ENCODE data around the gene CDYL2. TPM values are rescaled to one million over a fixed set of nuclear protein-coding genes. Genes with fewer than 3 reads are reported as not detected.

The CDYL2 gene
- total RNA-seq, 1 experiment from 2014 or later = 8.2 TPM

DNA sequence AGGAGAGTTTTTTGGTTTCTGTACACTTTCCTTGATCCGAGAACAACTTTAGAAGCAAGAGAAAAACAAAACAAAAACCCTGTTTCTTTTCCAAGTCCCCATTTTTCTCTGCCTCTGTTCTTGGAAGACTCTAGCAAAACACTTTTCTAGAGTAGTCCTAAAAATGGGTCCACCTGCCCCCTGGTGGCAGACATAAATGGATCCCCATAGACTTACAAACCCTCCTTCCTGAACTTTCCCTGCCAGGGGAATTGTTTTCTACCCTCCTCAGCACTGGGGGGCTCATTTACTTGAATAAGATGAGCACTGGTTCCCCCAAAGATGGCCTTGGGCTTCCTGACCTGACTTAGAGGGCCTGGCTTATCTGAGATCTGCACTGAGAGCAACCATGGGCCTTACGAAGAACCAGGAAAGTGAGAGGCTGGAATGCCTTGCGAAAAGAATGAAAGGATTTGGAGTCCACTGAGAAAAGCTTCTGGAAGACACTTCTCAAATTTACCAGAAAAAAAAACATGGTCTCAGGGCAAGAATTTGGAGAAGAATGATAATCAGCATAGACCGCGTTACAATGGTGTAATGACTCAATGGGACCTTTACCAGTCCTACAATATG is 48.0 kb upstream of the CDYL2 start:
- DNase-seq (ENCODE audit: low spot score) (peak; percentile 68), ATAC-seq (peak; percentile 74)
- no peaks in the 10 kb centered on the region for H3K9me3 Mint-ChIP-seq
- no peaks in the 10 kb centered on the region for H3K27me3 Mint-ChIP-seq (ENCODE audit: low read depth)
- no peak overlapping the region for H3K4me3 Mint-ChIP-seq
- H3K4me1 Mint-ChIP-seq = no peaks in the 10 kb centered on the region
- H3K36me3 Mint-ChIP-seq = no peaks in the 10 kb centered on the region
- H3K27ac Mint-ChIP-seq = no peak overlapping the region
- TF ChIP-seq EMX1 (CRISPR knock-in tag; IDR thresholded peaks at IDR 0.05) (no peak), CBFB (CRISPR knock-in tag; IDR thresholded peaks at IDR 0.05; ENCODE audit: low read depth) (no peak), ATF2 (CRISPR knock-in tag; IDR thresholded peaks at IDR 0.05; ENCODE audit: borderline replicate concordance, low read depth) (no peak)
- TF ChIP-seq, protein P1, sequence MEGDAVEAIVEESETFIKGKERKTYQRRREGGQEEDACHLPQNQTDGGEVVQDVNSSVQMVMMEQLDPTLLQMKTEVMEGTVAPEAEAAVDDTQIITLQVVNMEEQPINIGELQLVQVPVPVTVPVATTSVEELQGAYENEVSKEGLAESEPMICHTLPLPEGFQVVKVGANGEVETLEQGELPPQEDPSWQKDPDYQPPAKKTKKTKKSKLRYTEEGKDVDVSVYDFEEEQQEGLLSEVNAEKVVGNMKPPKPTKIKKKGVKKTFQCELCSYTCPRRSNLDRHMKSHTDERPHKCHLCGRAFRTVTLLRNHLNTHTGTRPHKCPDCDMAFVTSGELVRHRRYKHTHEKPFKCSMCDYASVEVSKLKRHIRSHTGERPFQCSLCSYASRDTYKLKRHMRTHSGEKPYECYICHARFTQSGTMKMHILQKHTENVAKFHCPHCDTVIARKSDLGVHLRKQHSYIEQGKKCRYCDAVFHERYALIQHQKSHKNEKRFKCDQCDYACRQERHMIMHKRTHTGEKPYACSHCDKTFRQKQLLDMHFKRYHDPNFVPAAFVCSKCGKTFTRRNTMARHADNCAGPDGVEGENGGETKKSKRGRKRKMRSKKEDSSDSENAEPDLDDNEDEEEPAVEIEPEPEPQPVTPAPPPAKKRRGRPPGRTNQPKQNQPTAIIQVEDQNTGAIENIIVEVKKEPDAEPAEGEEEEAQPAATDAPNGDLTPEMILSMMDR (IDR thresholded peaks at IDR 0.05) = peak; percentile 61; the same call in 1 of the 2 replicates
- TF ChIP-seq, protein P2, sequence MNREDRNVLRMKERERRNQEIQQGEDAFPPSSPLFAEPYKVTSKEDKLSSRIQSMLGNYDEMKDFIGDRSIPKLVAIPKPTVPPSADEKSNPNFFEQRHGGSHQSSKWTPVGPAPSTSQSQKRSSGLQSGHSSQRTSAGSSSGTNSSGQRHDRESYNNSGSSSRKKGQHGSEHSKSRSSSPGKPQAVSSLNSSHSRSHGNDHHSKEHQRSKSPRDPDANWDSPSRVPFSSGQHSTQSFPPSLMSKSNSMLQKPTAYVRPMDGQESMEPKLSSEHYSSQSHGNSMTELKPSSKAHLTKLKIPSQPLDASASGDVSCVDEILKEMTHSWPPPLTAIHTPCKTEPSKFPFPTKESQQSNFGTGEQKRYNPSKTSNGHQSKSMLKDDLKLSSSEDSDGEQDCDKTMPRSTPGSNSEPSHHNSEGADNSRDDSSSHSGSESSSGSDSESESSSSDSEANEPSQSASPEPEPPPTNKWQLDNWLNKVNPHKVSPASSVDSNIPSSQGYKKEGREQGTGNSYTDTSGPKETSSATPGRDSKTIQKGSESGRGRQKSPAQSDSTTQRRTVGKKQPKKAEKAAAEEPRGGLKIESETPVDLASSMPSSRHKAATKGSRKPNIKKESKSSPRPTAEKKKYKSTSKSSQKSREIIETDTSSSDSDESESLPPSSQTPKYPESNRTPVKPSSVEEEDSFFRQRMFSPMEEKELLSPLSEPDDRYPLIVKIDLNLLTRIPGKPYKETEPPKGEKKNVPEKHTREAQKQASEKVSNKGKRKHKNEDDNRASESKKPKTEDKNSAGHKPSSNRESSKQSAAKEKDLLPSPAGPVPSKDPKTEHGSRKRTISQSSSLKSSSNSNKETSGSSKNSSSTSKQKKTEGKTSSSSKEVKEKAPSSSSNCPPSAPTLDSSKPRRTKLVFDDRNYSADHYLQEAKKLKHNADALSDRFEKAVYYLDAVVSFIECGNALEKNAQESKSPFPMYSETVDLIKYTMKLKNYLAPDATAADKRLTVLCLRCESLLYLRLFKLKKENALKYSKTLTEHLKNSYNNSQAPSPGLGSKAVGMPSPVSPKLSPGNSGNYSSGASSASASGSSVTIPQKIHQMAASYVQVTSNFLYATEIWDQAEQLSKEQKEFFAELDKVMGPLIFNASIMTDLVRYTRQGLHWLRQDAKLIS (CRISPR knock-in tag; IDR thresholded peaks at IDR 0.05; ENCODE audit: borderline replicate concordance) = no peak
- TF ChIP-seq, protein P3, sequence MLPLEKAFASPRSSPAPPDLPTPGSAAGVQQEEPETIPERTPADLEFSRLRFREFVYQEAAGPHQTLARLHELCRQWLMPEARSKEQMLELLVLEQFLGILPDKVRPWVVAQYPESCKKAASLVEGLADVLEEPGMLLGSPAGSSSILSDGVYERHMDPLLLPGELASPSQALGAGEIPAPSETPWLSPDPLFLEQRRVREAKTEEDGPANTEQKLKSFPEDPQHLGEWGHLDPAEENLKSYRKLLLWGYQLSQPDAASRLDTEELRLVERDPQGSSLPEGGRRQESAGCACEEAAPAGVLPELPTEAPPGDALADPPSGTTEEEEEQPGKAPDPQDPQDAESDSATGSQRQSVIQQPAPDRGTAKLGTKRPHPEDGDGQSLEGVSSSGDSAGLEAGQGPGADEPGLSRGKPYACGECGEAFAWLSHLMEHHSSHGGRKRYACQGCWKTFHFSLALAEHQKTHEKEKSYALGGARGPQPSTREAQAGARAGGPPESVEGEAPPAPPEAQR (CRISPR knock-in tag; IDR thresholded peaks at IDR 0.05) = no peak
- ChIA-PET POLR2A (no interaction called here), CTCF (interaction anchor here (1.2 to 2.1 kb wide), 3 partner anchors 325 to 327 kb away, joined by 4 to 9 read pairs (median 5); no protein-coding TSS in a partner anchor)

- ChIA-PET CTCF (interaction anchor here (1.2 to 2.1 kb wide), 2 partner anchors 325 to 326 kb away, joined by 4 to 9 read pairs; no protein-coding TSS in a partner anchor), POLR2A (no interaction called here)
- H3K9me3 Mint-ChIP-seq = no peaks in the 10 kb centered on the region
- H3K27me3 Mint-ChIP-seq (ENCODE audit: low read depth) = no peaks in the 10 kb centered on the region
- no peak for DNase-seq (ENCODE audit: low spot score)
- no peak for TF ChIP-seq FOXP1 (CRISPR knock-in tag; IDR thresholded peaks at IDR 0.05; ENCODE audit: borderline replicate concordance)
- TF ChIP-seq ZBTB21 (CRISPR knock-in tag; IDR thresholded peaks at IDR 0.05; ENCODE audit: borderline replicate concordance) = no peak
- no peak for TF ChIP-seq HMGA2 (CRISPR knock-in tag; IDR thresholded peaks at IDR 0.05)
- TF ChIP-seq, protein P3 (CRISPR knock-in tag; IDR thresholded peaks at IDR 0.05) = no peak
- no peak overlapping the region for H3K27ac Mint-ChIP-seq
- no peaks in the 10 kb centered on the region for H3K4me1 Mint-ChIP-seq
- H3K36me3 Mint-ChIP-seq = no peaks in the 10 kb centered on the region
- no peak overlapping the region for H3K4me3 Mint-ChIP-seq
- no peak for ATAC-seq
These were observed 47.4 kb upstream of the CDYL2 start for GRCh38 chr16:80851831-80852230.

DNA sequence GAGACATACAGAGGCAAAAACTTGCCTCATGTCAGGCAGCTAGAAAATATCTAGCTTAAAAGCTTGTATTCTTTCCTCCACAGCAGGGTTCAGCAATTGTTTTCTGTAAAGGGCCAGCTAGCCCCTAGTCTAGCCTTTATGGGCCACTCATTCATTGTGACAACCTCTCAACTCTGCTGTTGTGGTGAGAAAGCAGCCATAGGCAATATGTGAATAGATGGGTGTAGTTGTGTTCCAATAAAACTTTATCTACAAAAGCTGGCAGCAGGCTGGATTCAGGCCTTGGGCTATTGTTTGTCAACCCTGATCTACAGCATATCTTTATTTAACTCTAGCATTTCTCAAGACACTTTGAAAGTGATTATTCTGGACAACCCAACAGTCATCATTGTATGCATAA is 46.4 kb upstream of the CDYL2 start:
- Mint-ChIP-seq H3K27me3 (ENCODE audit: low read depth) (no peaks in the 10 kb centered on the region), H3K36me3 (no peaks in the 10 kb centered on the region), H3K4me3 (no peak overlapping the region), H3K4me1 (no peaks in the 10 kb centered on the region), H3K9me3 (no peaks in the 10 kb centered on the region), H3K27ac (no peak overlapping the region)
- ChIA-PET CTCF (interaction anchor here (2.1 kb wide), 1 partner anchor 324 kb away, joined by 9 read pairs; no protein-coding TSS in a partner anchor), POLR2A (no interaction called here)
- no peak for DNase-seq (ENCODE audit: low spot score)
- ATAC-seq = no peak
- TF ChIP-seq CBFB (CRISPR knock-in tag; IDR thresholded peaks at IDR 0.05; ENCODE audit: low read depth) = no peak
- TF ChIP-seq, protein P4, sequence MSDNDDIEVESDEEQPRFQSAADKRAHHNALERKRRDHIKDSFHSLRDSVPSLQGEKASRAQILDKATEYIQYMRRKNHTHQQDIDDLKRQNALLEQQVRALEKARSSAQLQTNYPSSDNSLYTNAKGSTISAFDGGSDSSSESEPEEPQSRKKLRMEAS (CRISPR knock-in tag; IDR thresholded peaks at IDR 0.05) = no peak
- TF ChIP-seq NFATC4 (CRISPR knock-in tag; IDR thresholded peaks at IDR 0.05) = no peak
- no peak for TF ChIP-seq TEAD4 (CRISPR knock-in tag; IDR thresholded peaks at IDR 0.05)
- no peak for TF ChIP-seq ZNF423 (CRISPR knock-in tag; IDR thresholded peaks at IDR 0.05)
- TF ChIP-seq CREM (CRISPR knock-in tag; IDR thresholded peaks at IDR 0.05) = no peak
- TF ChIP-seq, protein P5, sequence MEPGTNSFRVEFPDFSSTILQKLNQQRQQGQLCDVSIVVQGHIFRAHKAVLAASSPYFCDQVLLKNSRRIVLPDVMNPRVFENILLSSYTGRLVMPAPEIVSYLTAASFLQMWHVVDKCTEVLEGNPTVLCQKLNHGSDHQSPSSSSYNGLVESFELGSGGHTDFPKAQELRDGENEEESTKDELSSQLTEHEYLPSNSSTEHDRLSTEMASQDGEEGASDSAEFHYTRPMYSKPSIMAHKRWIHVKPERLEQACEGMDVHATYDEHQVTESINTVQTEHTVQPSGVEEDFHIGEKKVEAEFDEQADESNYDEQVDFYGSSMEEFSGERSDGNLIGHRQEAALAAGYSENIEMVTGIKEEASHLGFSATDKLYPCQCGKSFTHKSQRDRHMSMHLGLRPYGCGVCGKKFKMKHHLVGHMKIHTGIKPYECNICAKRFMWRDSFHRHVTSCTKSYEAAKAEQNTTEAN (CRISPR knock-in tag; IDR thresholded peaks at IDR 0.05) = no peak
- no peak for TF ChIP-seq NFYB (CRISPR knock-in tag; conservative IDR thresholded peaks at IDR 0.05; ENCODE audit: low read depth)
- TF ChIP-seq ZNF396 (CRISPR knock-in tag; IDR thresholded peaks at IDR 0.05; ENCODE audit: borderline replicate concordance) = no peak
